GM12878 (cell line): ENCODE measurements around the gene ZNF592. TPM values are rescaled to one million over a fixed set of nuclear protein-coding genes. Genes with fewer than 3 reads are reported as not detected.
A peak's percentile ranks its signal among the peaks of the same experiment; 100 is the strongest.

Source experiments
- CREB1 ChIP-seq: IDR thresholded peaks from 2 replicates; pipeline ENCODE4 v1.6.1; 2012; ENCODE audit warnings: low read depth, mild to moderate bottlenecking, inconsistent platforms
- CREM ChIP-seq: IDR thresholded peaks from 2 replicates; pipeline ENCODE4 v1.6.1; 2014; ENCODE audit warnings: antibody characterized with exemption, low read depth
- EGR1 ChIP-seq, 2 experiments: IDR thresholded peaks; 1 replicate in 1 of 2; 2 replicates in 1 of 2; pipeline ENCODE4 v1.6.1; 2011 to 2012; ENCODE audit warnings: low read depth in 2 of 2, low read length in 2 of 2, borderline replicate concordance in 1 of 2, mild to moderate bottlenecking in 1 of 2, moderate library complexity in 1 of 2
- ELK1 ChIP-seq: IDR thresholded peaks from 2 replicates; pipeline ENCODE4 v1.6.1; 2012; ENCODE audit warnings: low read depth, low read length, improper control_type of control experiment
- EZH2 ChIP-seq: IDR thresholded peaks from 2 replicates; pipeline ENCODE4 v1.6.1; 2012; ENCODE audit warnings: low read depth, mild to moderate bottlenecking, control low read depth, inconsistent platforms, low read length, borderline replicate concordance; ENCODE audit not compliant: control insufficient read depth
- FOS ChIP-seq: IDR thresholded peaks from 3 replicates; pipeline ENCODE4 v1.6.1; 2011; ENCODE audit warnings: borderline replicate concordance; ENCODE audit not compliant: insufficient read length; ENCODE audit errors: extremely low read depth
- GATAD2B ChIP-seq: fragments of 450-650 bp; conservative IDR thresholded peaks from 2 replicates; pipeline ENCODE4 v1.6.1; 2017; ENCODE audit warnings: low read depth, mild to moderate bottlenecking, moderate library complexity
- HDGF ChIP-seq: fragments of 450-650 bp; IDR thresholded peaks from 2 replicates; pipeline ENCODE4 v1.6.1; 2016; ENCODE audit warnings: antibody characterized with exemption
- MXI1 ChIP-seq: fragments of 150-350 bp; IDR thresholded peaks from 2 replicates; pipeline ENCODE4 v1.6.1; 2011; ENCODE audit warnings: low read depth, mild to moderate bottlenecking, inconsistent platforms, low read length, improper control_type of control experiment
- NKRF ChIP-seq: fragments of 450-650 bp; conservative IDR thresholded peaks from 2 replicates; pipeline ENCODE4 v1.6.1; 2017; ENCODE audit warnings: mild to moderate bottlenecking, moderate library complexity
- NR2F1 ChIP-seq: fragments of 450-650 bp; conservative IDR thresholded peaks from 2 replicates; pipeline ENCODE4 v1.6.1; 2017; ENCODE audit warnings: mild to moderate bottlenecking
- PML ChIP-seq: IDR thresholded peaks from 2 replicates; pipeline ENCODE4 v1.6.1; 2012; ENCODE audit warnings: low read length, inconsistent platforms
- POLR2A ChIP-seq: IDR thresholded peaks from 2 replicates; pipeline ENCODE4 v1.6.1; 2011; ENCODE audit warnings: low read depth, mild to moderate bottlenecking, low read length
- POU2F2 ChIP-seq: IDR thresholded peaks from 3 replicates; pipeline ENCODE4 v1.6.1; 2011; ENCODE audit warnings: low read depth, mild to moderate bottlenecking, low read length, borderline replicate concordance
- RB1 ChIP-seq: fragments of 450-650 bp; formaldehyde crosslinking; IDR thresholded peaks from 2 replicates; pipeline ENCODE4 v1.6.1; 2017; ENCODE audit warnings: mild to moderate bottlenecking, borderline replicate concordance
- RUNX3 ChIP-seq: IDR thresholded peaks from 2 replicates; pipeline ENCODE4 v1.6.1; 2012; ENCODE audit warnings: low read length, inconsistent platforms
- SIN3A ChIP-seq: IDR thresholded peaks from 2 replicates; pipeline ENCODE4 v1.6.1; 2012; ENCODE audit warnings: low read depth, low read length, improper control_type of control experiment
- SMC3 ChIP-seq: IDR thresholded peaks from 2 replicates; pipeline ENCODE4 v1.6.1; 2011; ENCODE audit warnings: low read length, improper control_type of control experiment, borderline replicate concordance
- SP1 ChIP-seq: IDR thresholded peaks from one replicate; pipeline ENCODE4 v1.6.1; 2011; ENCODE audit warnings: low read depth, low read length
- TCF7 ChIP-seq: IDR thresholded peaks from 2 replicates; pipeline ENCODE4 v1.6.1; 2014; ENCODE audit warnings: antibody characterized with exemption, borderline replicate concordance
- YY1 ChIP-seq: IDR thresholded peaks from 2 replicates; pipeline ENCODE4 v1.6.1; 2011; ENCODE audit warnings: low read depth, mild to moderate bottlenecking, low read length
- polyA plus RNA-seq, 11 experiments: library from polyadenylated mRNA; depleted of rRNA in 4 of 11; unstranded in 6 of 11; stranded (reverse) in 5 of 11; fragments of >200 nt; fragmentation: Nextera tagmentation in 4 of 11; fragmentation: Illumina TruSeq in 1 of 11; extraction: Ambion mirVana in 4 of 11; extraction: Trizol in 1 of 11; gene quantifications; 1 replicate in 1 of 11; 2 replicates in 10 of 11; pipeline versions ENCODE4 v1.2.1 to v1.2.3, GENCODE V29; 2011 to 2016; ENCODE audit warnings: inconsistent platforms in 2 of 11, missing spikeins in 2 of 11, low read depth in 1 of 11
- total RNA-seq, 4 experiments: library from RNA; depleted of rRNA in 3 of 4; stranded (reverse); fragments of >200 nt in 3 of 4; fragmentation: Illumina TruSeq in 1 of 4; extraction: Trizol in 1 of 4; gene quantifications; 2 replicates each; pipeline versions ENCODE4 v1.2.1 to v1.2.3, GENCODE V29; 2013 to 2021
- TF ChIP-seq, protein P1 (sequence below): IDR thresholded peaks from 2 replicates; pipeline ENCODE4 v1.6.1; 2012; ENCODE audit warnings: low read depth, low read length, improper control_type of control experiment

Gene ZNF592
- total and polyA plus RNA-seq, 10 of the 15 experiments (the other 5 are each of a cell fraction or from before 2014, with no cell fraction given): 0.95 to 23.7 (median 8.6) TPM

GRCh38 chr15:84747416-84748273 lies 747 bp upstream of the ZNF592 start (continued):
- TF ChIP-seq ELK1 (0 out of 2 replicates have a peak, but pooled peaks have one; percentile 10), EGR1 (IDR thresholded peaks at IDR 0.05; ENCODE audit: borderline replicate concordance in 1 of 2, low read depth in 2 of 2, low read length in 2 of 2) (peak in 1 of 2 experiments; percentile 33; a peak in 1 of 3 replicates), TCF7 (no peak), GATAD2B (peak; percentile 51), SP1 (no peak), SIN3A (0 out of 2 replicates have a peak, but pooled peaks have one; percentile 35), NR2F1 (peak; percentile 42; the same call in 1 of the 2 replicates), POLR2A (peak; percentile 73), HDGF (0 out of 2 replicates have a peak, but pooled peaks have one; percentile 41), YY1 (peak; percentile 7; the same call in 1 of the 2 replicates), PML (no peak), FOS (no peak), EZH2 (no peak), CREM (peak; percentile 46; the same call in 1 of the 2 replicates), SMC3 (peak; percentile 11; the same call in 1 of the 2 replicates), CREB1 (peak; percentile 43; the same call in 1 of the 2 replicates), MXI1 (peak; percentile 46; the same call in 1 of the 2 replicates), NKRF (peak; percentile 42; the same call in 1 of the 2 replicates), POU2F2 (0 out of 3 replicates have a peak, but pooled peaks have one; percentile 20), RUNX3 (peak; percentile 21), RB1 (peak; percentile 46; the same call in 1 of the 2 replicates)
- TF ChIP-seq, protein P1, sequence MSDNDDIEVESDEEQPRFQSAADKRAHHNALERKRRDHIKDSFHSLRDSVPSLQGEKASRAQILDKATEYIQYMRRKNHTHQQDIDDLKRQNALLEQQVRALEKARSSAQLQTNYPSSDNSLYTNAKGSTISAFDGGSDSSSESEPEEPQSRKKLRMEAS: 0 out of 2 replicates have a peak, but pooled peaks have one; percentile 28
- TF ChIP-seq, all 136 proteins: peak for 24
